Measurements from ENCODE around the gene ZNRD2. TPM values are rescaled to one million over a fixed set of nuclear protein-coding genes. Genes with fewer than 3 reads are reported as not detected.
A peak's percentile ranks its signal among the peaks of the same experiment; 100 is the strongest.

The ZNRD2 gene
- total RNA-seq, 2 experiments from 2014 or later, result 38.7 to 39.9 TPM

GRCh38 chr11:65595543-65596281, 25.4 kb downstream of the ZNRD2 start, which contains the start of gene KCNK7:
Gene KCNK7 (minus strand): TSS chr11:65595800. CDS start chr11:65595772, 28 bp downstream.
- no peak for TF ChIP-seq CTCF (IDR thresholded peaks at IDR 0.05)
- H3K4me1 ChIP-seq (ENCODE audit: insufficient read depth, low read length), result peaks cover 23% of the 10 kb centered on the region
- CTCF ChIA-PET, result interaction anchor here (1.1 to 3.9 kb wide), 3 partner anchors 9 to 55 kb away, joined by 3 to 48 read pairs (median 3); no protein-coding TSS in a partner anchor
- H3K27me3 Mint-ChIP-seq, result no peaks in the 10 kb centered on the region
- intact Hi-C loops (cut with DNase I, micrococcal nuclease), result no loop called here
- peak within 1 kb of the TSS in 1 of 2 donors; percentile 41 for H3K27ac ChIP-seq (ENCODE audit: low read depth in 1 of 2, low read length in 2 of 2)
- no peak within 1 kb of the TSS for H3K27ac Mint-ChIP-seq
- H3K36me3 Mint-ChIP-seq (ENCODE audit: low read depth), result peaks cover 45% of the 10 kb centered on the region
- H3K4me3 Mint-ChIP-seq, result no peak within 1 kb of the TSS
- peaks cover 15% of the 10 kb centered on the region for H3K4me1 Mint-ChIP-seq (ENCODE audit: low read depth)
- no peaks in the 10 kb centered on the region for H3K9me3 Mint-ChIP-seq
- no peaks in the 10 kb centered on the region for H3K9me3 ChIP-seq (ENCODE audit: control insufficient read depth in 1 of 2, insufficient read depth in 1 of 2, low read length in 2 of 2)
- peaks cover 47% of the 10 kb centered on the region for H3K36me3 ChIP-seq (ENCODE audit: insufficient read depth, low read length)
- DNase-seq (no peak), ATAC-seq (ENCODE audit: poor library complexity) (no peak)
- no peaks in the 10 kb centered on the region for H3K27me3 ChIP-seq (ENCODE audit: control insufficient read depth in 1 of 2, insufficient read depth in 2 of 2, low read length in 2 of 2)
- POLR2A ChIA-PET, result interaction anchor here (1.1 to 4.7 kb wide), 2 partner anchors 55 kb away, joined by 3 to 23 read pairs; no protein-coding TSS in a partner anchor
- no peak within 1 kb of the TSS for H3K4me3 ChIP-seq (ENCODE audit: low read length)

GRCh38 chr11:65596520-65596919, 26.2 kb downstream of the ZNRD2 start:
- H3K4me1 ChIP-seq (ENCODE audit: insufficient read depth, low read length), result peaks cover 23% of the 10 kb centered on the region
- intact Hi-C loops (cut with DNase I, micrococcal nuclease), result no loop called here
- Mint-ChIP-seq H3K27ac (no peak overlapping the region), H3K9me3 (no peaks in the 10 kb centered on the region), H3K4me3 (no peak overlapping the region), H3K4me1 (ENCODE audit: low read depth) (peaks cover 15% of the 10 kb centered on the region), H3K27me3 (no peaks in the 10 kb centered on the region), H3K36me3 (ENCODE audit: low read depth) (peaks cover 45% of the 10 kb centered on the region)
- no peak overlapping the region for H3K4me3 ChIP-seq (ENCODE audit: low read length)
- no peaks in the 10 kb centered on the region for H3K27me3 ChIP-seq (ENCODE audit: control insufficient read depth in 1 of 2, insufficient read depth in 2 of 2, low read length in 2 of 2)
- H3K9me3 ChIP-seq (ENCODE audit: control insufficient read depth in 1 of 2, insufficient read depth in 1 of 2, low read length in 2 of 2), result no peaks in the 10 kb centered on the region
- H3K27ac ChIP-seq (ENCODE audit: low read depth in 1 of 2, low read length in 2 of 2), result no peak overlapping the region
- peaks cover 43% of the 10 kb centered on the region for H3K36me3 ChIP-seq (ENCODE audit: insufficient read depth, low read length)
- ChIA-PET POLR2A (interaction anchor here (1.1 kb wide), 1 partner anchor 56 kb away, joined by 3 read pairs; no protein-coding TSS in a partner anchor), CTCF (no interaction called here)
- DNase-seq, result no peak
- no peak for ATAC-seq (ENCODE audit: poor library complexity)
- TF ChIP-seq CTCF (IDR thresholded peaks at IDR 0.05), result no peak

- H3K4me1 Mint-ChIP-seq (ENCODE audit: low read depth), result peaks cover 15% of the 10 kb centered on the region
- Histone ChIP-seq H3K27me3 (ENCODE audit: control insufficient read depth in 1 of 2, insufficient read depth in 2 of 2, low read length in 2 of 2) (no peaks in the 10 kb centered on the region), H3K4me3 (ENCODE audit: low read length) (no peak overlapping the region), H3K4me1 (ENCODE audit: insufficient read depth, low read length) (peaks cover 23% of the 10 kb centered on the region), H3K27ac (ENCODE audit: low read depth in 1 of 2, low read length in 2 of 2) (no peak overlapping the region), H3K36me3 (ENCODE audit: insufficient read depth, low read length) (peaks cover 35% of the 10 kb centered on the region), H3K9me3 (ENCODE audit: control insufficient read depth in 1 of 2, insufficient read depth in 1 of 2, low read length in 2 of 2) (no peaks in the 10 kb centered on the region)
- POLR2A ChIA-PET, result no interaction called here
- H3K36me3 Mint-ChIP-seq (ENCODE audit: low read depth), result peaks cover 44% of the 10 kb centered on the region
- no peak for ATAC-seq (ENCODE audit: poor library complexity)
- H3K9me3 Mint-ChIP-seq, result no peaks in the 10 kb centered on the region
- DNase-seq, result no peak
- intact Hi-C loops (cut with DNase I, micrococcal nuclease), result no loop called here
- H3K27me3 Mint-ChIP-seq, result no peaks in the 10 kb centered on the region
- no peak overlapping the region for H3K4me3 Mint-ChIP-seq
- CTCF ChIA-PET, result no interaction called here
- H3K27ac Mint-ChIP-seq, result no peak overlapping the region
- no peak for TF ChIP-seq CTCF (IDR thresholded peaks at IDR 0.05)
These were observed 28.0 kb downstream of the ZNRD2 start for GRCh38 chr11:65598258-65598699.

Measured in CD4-positive, alpha-beta T cell (primary cell).